K562 (cell line): Measurements from ENCODE around the gene ZNF24. TPM values are rescaled to one million over a fixed set of nuclear protein-coding genes. Genes with fewer than 3 reads are reported as not detected.

Experiments used
- BMI1 ChIP-seq: fragments of 150-350 bp; IDR thresholded peaks from 2 replicates; pipeline ENCODE4 v1.6.1; 2014; ENCODE audit warnings: low read length
- FOSL1 ChIP-seq: fragments of 200-800 bp; sonication (Bioruptor generic); conservative IDR thresholded peaks from 2 replicates; pipeline ENCODE4 v1.6.1; 2016; ENCODE audit warnings: missing genetic modification characterization, missing compliant biosample characterization
- GTF2E2 ChIP-seq: fragments of 200-800 bp; sonication (Bioruptor generic); IDR thresholded peaks from 2 replicates; pipeline ENCODE4 v1.6.1; 2016; ENCODE audit warnings: missing genetic modification characterization, missing compliant biosample characterization
- MED1 ChIP-seq: sonication (generic); formaldehyde crosslinking; IDR thresholded peaks from 2 replicates; pipeline ENCODE4 v1.8.1; 2023; ENCODE audit warnings: missing genetic modification reagents, borderline replicate concordance
- NR2F6 ChIP-seq: fragments of 450-650 bp; formaldehyde crosslinking; IDR thresholded peaks from 2 replicates; pipeline ENCODE4 v1.4.0; 2020; ENCODE audit warnings: mild to moderate bottlenecking
- TEAD4 ChIP-seq, 2 experiments: sonication (generic) in 1 of 2; formaldehyde crosslinking in 1 of 2; IDR thresholded peaks; 2 replicates each; pipeline versions ENCODE4 v1.6.1 to v1.8.0; 2012 to 2022; ENCODE audit warnings: borderline replicate concordance in 1 of 2, inconsistent platforms in 1 of 2, low read length in 1 of 2, mild to moderate bottlenecking in 1 of 2, missing genetic modification reagents in 1 of 2
- ZKSCAN1 ChIP-seq: fragments of 150-350 bp; IDR thresholded peaks from 2 replicates; pipeline ENCODE4 v1.6.1; 2016; ENCODE audit warnings: low read depth, low read length
- ZNF12 ChIP-seq: sonication (generic); formaldehyde crosslinking; IDR thresholded peaks from 2 replicates; pipeline ENCODE4 v1.4.0; 2020; ENCODE audit warnings: mild to moderate bottlenecking, missing genetic modification reagents
- ZNF41 ChIP-seq: fragments of 250-450 bp; sonication (Bioruptor Pico); conservative IDR thresholded peaks from 2 replicates; pipeline ENCODE4 v1.4.0; 2020; ENCODE audit warnings: mild to moderate bottlenecking
- polyA plus RNA-seq, 8 experiments: library from polyadenylated mRNA; depleted of rRNA in 4 of 8; stranded (reverse) in 5 of 8; unstranded in 3 of 8; fragments of >200 nt; fragmentation: Nextera tagmentation in 2 of 8; fragmentation: Illumina TruSeq in 1 of 8; extraction: Ambion mirVana in 2 of 8; extraction: Trizol in 1 of 8; gene quantifications; 2 replicates each; pipeline versions ENCODE4 v1.2.1 to v1.2.3, GENCODE V29; 2011 to 2014; ENCODE audit warnings: inconsistent platforms in 1 of 8, missing spikeins in 1 of 8
- total RNA-seq, 7 experiments: library from RNA; depleted of rRNA in 6 of 7; stranded (reverse); fragments of >200 nt in 6 of 7; fragmentation: Illumina TruSeq in 2 of 7; extraction: Trizol in 2 of 7; gene quantifications; 2 replicates each; pipeline versions ENCODE4 v1.2.1 to v1.2.3, GENCODE V29; 2011 to 2021; ENCODE audit warnings: low replicate concordance in 1 of 7
- TF ChIP-seq, protein P1 (sequence below), 2 experiments: fragments of 150-350 bp in 1 of 2; IDR thresholded peaks; 2 replicates each; pipeline ENCODE4 v1.6.1; 2012 to 2016; ENCODE audit warnings: low read depth in 2 of 2, low read length in 2 of 2, mild to moderate bottlenecking in 1 of 2, moderate library complexity in 1 of 2
- TF ChIP-seq, protein P2 (sequence below), 2 experiments: fragments of 450-650 bp in 1 of 2; sonication (generic) in 1 of 2; formaldehyde crosslinking in 1 of 2; IDR thresholded peaks; 2 replicates each; pipeline versions ENCODE4 v1.7.1 to v1.9.0; 2016 to 2022; ENCODE audit warnings: inconsistent platforms in 1 of 2, mild to moderate bottlenecking in 1 of 2, missing genetic modification reagents in 1 of 2
- TF ChIP-seq, protein P3 (sequence below): fragments of 450-650 bp; formaldehyde crosslinking; IDR thresholded peaks from 2 replicates; pipeline ENCODE4 v1.4.0; 2020; ENCODE audit warnings: mild to moderate bottlenecking, mixed read lengths

Gene ZNF24
- total and polyA plus RNA-seq, 9 of the 15 experiments (the other 6 are each of a cell fraction or from before 2014, with no cell fraction given) = 35.7 to 72.8 (median 54.1) TPM

DNA sequence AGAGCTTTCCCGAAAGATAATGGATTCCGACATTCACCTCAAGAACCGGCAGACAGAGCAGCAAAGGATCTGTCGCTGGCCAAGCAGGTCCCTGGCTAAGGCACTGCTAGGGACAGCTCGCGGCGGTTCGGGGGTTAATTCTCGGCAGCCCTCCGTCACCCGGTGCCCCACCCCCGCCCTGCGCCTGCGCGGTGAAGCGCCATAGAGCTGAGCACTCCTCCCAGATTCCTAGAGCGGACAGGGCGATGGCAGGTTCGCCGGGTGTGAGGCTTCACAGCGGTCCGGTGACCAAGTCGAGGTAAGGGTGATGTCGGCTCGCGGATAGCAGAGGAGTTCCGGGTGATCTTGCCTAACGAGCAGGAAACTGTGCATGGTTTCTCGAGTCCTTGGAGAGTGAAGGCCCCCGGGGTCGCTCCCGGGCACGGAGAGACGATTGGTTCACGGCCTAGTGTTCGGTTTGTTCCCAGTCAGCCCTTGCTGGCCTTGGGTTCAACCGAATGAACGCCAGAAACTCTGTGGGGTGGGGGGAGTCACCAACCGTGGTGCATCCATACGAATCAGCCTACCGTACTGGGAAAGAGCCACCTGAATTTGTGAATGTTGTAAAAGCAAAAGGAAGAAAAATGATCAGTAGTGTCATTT lies 54.0 kb downstream of the ZNF24 start, which contains the start of gene ZSCAN30 (continued):
- TF ChIP-seq FOSL1 (peak; percentile 44; the same call in 1 of the 2 replicates), ZNF41 (CRISPR knock-in tag) (no peak), ZKSCAN1 (peak; percentile 86), BMI1 (no peak), TEAD4 (IDR thresholded peaks at IDR 0.05; ENCODE audit: low read length) (peak; percentile 38; the same call in 1 of the 2 replicates), TEAD4 (CRISPR knock-in tag; IDR thresholded peaks at IDR 0.05; ENCODE audit: borderline replicate concordance) (no peak), MED1 (CRISPR knock-in tag) (0 out of 2 replicates have a peak, but pooled peaks have one; percentile 62), NR2F6 (CRISPR knock-in tag) (no peak), GTF2E2 (tag) (peak; percentile 34; the same call in 1 of the 2 replicates), ZNF12 (CRISPR knock-in tag) (peak; percentile 65; the same call in 1 of the 2 replicates)
- TF ChIP-seq, protein P1, sequence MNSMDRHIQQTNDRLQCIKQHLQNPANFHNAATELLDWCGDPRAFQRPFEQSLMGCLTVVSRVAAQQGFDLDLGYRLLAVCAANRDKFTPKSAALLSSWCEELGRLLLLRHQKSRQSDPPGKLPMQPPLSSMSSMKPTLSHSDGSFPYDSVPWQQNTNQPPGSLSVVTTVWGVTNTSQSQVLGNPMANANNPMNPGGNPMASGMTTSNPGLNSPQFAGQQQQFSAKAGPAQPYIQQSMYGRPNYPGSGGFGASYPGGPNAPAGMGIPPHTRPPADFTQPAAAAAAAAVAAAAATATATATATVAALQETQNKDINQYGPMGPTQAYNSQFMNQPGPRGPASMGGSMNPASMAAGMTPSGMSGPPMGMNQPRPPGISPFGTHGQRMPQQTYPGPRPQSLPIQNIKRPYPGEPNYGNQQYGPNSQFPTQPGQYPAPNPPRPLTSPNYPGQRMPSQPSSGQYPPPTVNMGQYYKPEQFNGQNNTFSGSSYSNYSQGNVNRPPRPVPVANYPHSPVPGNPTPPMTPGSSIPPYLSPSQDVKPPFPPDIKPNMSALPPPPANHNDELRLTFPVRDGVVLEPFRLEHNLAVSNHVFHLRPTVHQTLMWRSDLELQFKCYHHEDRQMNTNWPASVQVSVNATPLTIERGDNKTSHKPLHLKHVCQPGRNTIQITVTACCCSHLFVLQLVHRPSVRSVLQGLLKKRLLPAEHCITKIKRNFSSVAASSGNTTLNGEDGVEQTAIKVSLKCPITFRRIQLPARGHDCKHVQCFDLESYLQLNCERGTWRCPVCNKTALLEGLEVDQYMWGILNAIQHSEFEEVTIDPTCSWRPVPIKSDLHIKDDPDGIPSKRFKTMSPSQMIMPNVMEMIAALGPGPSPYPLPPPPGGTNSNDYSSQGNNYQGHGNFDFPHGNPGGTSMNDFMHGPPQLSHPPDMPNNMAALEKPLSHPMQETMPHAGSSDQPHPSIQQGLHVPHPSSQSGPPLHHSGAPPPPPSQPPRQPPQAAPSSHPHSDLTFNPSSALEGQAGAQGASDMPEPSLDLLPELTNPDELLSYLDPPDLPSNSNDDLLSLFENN (IDR thresholded peaks at IDR 0.05; ENCODE audit: low read depth in 2 of 2, low read length in 2 of 2) = peak in 1 of 2 experiments; percentile 82; a peak in 2 of 4 replicates
- TF ChIP-seq, protein P2, sequence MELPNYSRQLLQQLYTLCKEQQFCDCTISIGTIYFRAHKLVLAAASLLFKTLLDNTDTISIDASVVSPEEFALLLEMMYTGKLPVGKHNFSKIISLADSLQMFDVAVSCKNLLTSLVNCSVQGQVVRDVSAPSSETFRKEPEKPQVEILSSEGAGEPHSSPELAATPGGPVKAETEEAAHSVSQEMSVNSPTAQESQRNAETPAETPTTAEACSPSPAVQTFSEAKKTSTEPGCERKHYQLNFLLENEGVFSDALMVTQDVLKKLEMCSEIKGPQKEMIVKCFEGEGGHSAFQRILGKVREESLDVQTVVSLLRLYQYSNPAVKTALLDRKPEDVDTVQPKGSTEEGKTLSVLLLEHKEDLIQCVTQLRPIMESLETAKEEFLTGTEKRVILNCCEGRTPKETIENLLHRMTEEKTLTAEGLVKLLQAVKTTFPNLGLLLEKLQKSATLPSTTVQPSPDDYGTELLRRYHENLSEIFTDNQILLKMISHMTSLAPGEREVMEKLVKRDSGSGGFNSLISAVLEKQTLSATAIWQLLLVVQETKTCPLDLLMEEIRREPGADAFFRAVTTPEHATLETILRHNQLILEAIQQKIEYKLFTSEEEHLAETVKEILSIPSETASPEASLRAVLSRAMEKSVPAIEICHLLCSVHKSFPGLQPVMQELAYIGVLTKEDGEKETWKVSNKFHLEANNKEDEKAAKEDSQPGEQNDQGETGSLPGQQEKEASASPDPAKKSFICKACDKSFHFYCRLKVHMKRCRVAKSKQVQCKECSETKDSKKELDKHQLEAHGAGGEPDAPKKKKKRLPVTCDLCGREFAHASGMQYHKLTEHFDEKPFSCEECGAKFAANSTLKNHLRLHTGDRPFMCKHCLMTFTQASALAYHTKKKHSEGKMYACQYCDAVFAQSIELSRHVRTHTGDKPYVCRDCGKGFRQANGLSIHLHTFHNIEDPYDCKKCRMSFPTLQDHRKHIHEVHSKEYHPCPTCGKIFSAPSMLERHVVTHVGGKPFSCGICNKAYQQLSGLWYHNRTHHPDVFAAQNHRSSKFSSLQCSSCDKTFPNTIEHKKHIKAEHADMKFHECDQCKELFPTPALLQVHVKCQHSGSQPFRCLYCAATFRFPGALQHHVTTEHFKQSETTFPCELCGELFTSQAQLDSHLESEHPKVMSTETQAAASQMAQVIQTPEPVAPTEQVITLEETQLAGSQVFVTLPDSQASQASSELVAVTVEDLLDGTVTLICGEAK (IDR thresholded peaks at IDR 0.05) = 0 out of 2 replicates have a peak, but pooled peaks have one; percentile 61
- TF ChIP-seq, protein P2 (CRISPR knock-in tag; IDR thresholded peaks at IDR 0.05) = no peak
- TF ChIP-seq, protein P3, sequence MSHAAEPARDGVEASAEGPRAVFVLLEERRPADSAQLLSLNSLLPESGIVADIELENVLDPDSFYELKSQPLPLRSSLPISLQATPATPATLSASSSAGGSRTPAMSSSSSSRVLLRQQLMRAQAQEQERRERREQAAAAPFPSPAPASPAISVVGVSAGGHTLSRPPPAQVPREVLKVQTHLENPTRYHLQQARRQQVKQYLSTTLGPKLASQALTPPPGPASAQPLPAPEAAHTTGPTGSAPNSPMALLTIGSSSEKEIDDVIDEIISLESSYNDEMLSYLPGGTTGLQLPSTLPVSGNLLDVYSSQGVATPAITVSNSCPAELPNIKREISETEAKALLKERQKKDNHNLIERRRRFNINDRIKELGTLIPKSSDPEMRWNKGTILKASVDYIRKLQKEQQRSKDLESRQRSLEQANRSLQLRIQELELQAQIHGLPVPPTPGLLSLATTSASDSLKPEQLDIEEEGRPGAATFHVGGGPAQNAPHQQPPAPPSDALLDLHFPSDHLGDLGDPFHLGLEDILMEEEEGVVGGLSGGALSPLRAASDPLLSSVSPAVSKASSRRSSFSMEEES (CRISPR knock-in tag) = no peak
